Eye (tissue), 1 donor: ENCODE results near the gene SSH2.

Experiments used
- DNase-seq: peaks from one replicate; pipeline ENCODE4 v3.0.0-alpha.2; 2015

SSH2 gene

GRCh38 chr17:29771546-29771945 is 158.5 kb downstream of the SSH2 start:
- peak; percentile 48 for DNase-seq

- no peak for DNase-seq
Observed at GRCh38 chr17:29769225-29769624, 160.8 kb downstream of the SSH2 start.

GRCh38 chr17:29766796-29767327 is 163.2 kb downstream of the SSH2 start:
- no peak for DNase-seq

- no peak for DNase-seq
Observed at GRCh38 chr17:29764748-29765147, 165.3 kb downstream of the SSH2 start.

DNA sequence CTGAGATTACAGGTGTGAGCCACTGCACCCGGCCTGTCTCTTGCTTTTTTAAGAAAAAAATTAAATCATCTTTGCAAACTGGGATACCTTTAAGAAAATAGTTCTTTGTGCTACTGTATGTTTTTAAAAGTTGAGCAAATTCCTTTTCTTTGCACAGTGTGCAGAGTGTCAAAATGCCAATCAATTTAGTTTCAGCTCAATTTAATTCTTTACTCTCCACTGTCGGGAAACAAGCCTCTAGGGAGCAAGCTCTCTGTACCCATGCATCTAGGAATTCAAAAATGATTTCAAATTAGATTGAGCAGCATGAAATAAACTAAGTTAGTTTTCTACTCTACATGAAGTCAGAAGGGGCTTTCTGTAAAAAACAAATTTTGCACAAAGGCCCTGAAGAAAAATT is 165.8 kb downstream of the SSH2 start:
- no peak for DNase-seq

DNA sequence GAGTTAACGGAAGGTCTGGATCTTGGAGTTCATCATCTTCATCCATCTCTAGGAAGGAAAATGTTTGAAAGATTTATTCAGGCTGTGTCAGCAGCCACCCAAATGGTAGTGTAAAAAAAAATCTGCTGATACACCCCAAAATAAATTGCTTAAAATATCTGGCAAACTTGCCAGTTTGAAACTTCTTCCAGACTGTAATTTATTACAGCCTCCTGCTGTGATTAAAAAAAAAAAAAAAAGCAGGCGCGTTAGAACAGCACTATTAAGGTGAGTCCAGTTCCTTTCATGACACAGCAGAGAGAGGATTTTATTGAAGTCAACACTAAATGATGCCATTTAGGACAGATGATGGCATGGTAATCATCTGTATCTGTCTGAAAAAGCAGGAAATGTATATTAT is 166.8 kb downstream of the SSH2 start:
- DNase-seq: no peak

- DNase-seq: peak; percentile 84
Observed at GRCh38 chr17:29761040-29761761, 168.8 kb downstream of the SSH2 start.

- DNase-seq: no peak
Observed at GRCh38 chr17:29760279-29761039, 169.6 kb downstream of the SSH2 start.

DNA sequence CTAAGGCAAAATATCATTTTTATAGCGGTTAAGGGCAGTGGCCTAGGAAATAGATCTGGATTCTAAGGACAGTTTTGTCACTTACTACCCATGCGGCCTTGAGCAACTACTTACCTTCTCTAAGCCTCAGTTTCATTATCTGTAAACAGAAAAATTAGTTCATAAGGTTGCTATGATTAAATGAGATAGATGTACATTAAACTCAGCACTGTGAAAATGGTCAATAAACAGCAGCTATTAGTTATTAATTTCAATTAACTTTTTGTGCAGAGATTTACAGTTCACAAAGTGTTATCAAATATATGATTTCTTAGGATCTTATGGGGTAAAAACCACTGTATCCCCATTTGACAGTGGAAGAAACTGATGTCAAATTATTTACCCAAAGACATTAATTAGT is 171.8 kb downstream of the SSH2 start:
- no peak for DNase-seq

DNA sequence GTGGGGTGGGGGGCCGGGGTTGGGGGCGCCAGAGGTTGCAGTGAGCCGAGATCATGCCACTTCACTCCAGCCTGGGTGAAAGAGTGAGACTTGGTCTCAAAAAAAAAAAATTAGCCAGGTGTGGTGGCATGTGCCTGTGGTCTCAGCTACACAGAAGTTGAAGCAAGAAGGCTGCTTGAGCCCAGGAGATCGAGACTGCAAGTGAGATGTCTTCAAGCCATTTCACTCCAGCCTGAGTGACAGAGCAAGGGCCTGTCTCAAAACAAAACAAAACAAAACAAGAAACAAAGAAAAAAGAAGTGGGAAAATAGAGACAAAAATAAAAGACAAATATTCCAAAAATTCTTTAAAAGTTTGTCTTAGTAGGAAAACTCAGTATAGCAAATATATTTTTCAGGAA is 172.2 kb downstream of the SSH2 start:
- DNase-seq: no peak

DNA sequence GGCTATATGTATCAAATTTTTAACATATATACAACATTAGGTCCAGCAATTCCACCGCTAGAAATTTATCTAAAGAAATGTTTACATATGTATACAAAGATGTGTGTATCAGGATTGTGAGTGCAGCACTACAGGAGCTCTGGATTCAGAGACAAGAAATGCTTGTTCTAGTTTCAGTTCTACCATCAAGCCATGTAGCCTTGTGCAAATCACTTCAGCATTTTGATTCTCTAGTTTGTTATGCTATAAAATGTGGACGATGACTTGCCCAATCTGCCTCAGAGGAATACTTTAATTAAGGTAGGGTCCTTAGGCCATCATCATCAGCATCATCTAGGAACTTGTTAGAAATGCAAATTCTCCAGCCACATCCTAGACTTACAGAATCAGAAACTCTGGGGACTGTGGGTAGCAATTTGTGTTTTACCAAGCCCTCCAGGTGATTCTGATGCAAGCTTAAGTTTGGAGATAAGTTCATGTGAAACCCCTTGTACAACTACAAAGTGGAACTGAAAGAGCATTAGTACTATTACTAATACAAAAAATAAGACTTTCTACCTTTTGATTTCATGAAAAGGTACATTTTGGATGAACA is 176.1 kb downstream of the SSH2 start:
- no peak for DNase-seq

DNA sequence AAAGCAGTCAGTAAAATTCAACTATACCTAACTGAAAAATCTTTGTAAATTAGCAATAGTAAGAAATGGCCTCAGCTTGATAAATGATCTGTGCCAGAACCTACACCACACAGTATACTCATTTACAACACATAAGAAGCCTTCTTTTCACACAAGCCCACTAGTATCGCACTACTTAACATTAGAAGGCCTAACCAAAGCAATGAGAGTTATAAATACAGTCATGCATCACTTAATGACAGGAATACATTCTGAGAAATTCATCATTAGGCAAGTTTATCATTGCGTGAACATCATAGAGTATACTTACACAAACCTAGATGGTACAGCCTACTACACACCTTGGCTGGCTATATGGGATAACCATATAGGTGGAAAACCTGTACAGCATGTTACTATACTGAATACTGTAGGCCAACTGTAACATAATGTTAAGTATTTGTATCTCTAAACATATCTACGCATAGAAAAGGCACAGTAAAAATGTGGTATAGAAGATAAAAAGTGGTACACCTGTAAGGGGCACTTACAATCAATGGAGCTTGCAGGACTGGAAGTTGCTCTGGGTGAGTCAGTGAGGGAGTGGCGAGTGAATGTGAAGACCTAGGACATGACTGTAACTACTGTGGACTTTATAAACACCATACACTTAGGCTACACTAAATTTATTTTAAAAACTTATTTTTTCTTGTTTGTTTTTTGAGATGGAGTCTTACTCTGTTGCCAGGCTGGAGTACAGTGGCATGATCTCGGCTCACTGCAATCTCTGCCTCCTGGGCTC is 180.8 kb downstream of the SSH2 start:
- no peak for DNase-seq

DNA sequence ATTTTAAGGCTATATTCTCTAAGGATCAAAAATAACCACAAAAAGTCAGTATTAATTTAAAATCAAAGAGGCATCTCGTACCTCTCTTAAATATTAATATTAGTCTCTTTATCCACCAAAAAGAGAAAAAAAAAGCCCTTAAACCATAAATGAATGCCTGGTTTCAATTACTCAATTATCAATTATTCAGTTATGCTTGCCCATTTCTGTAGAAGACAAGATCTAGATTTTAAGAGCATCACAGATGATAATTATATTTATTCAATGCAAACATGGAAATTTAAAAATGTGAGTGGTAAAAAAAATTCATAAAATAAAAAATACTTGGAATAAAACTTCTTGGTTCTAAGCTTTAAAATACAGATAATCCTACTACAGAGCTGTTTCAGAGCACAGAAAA is 181.6 kb downstream of the SSH2 start:
- no peak for DNase-seq

DNA sequence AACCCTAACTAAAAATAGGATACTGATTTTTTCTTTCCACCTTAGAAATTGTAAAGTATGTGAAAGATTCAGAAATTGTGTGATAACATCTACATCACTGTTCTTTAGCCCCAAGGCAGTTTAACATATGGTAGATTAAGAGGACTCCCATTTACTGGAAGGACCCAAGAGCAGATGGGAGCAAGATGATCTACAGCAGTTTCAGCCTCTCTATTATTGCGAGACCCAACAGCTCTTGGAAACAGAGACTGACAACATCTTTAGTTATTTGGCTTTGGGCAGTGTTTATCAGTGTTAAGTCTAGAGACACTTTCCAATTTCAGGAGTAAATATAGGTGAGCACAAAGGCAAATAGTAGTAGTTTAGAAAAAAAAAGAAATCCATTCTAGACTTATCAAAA is 182.4 kb downstream of the SSH2 start:
- DNase-seq: no peak

- DNase-seq: no peak
Observed at GRCh38 chr17:29746669-29747068, 183.4 kb downstream of the SSH2 start.

- no peak for DNase-seq
Observed at GRCh38 chr17:29744121-29744520, 185.9 kb downstream of the SSH2 start.

DNA sequence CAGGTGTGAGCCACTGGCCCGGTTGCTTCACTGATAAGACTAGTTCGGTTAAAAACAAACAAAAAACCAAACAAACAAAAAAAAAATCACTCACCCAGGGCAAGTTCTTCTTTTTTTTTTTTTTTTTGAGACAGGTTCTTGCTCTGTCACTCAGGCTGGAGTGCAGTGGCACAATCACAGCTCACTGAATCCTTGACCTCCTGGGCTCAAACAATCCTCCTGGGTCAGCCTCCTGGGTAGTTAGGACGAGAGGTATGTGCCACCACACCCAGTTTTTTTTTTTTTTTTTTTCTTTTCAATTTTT is 187.9 kb downstream of the SSH2 start:
- DNase-seq: no peak

GRCh38 chr17:29740017-29740416 is 190.0 kb downstream of the SSH2 start:
- no peak for DNase-seq

GRCh38 chr17:29734640-29735039 is 195.4 kb downstream of the SSH2 start:
- DNase-seq: no peak

- no peak for DNase-seq
Observed at GRCh38 chr17:29733166-29733565, 196.9 kb downstream of the SSH2 start.

DNA sequence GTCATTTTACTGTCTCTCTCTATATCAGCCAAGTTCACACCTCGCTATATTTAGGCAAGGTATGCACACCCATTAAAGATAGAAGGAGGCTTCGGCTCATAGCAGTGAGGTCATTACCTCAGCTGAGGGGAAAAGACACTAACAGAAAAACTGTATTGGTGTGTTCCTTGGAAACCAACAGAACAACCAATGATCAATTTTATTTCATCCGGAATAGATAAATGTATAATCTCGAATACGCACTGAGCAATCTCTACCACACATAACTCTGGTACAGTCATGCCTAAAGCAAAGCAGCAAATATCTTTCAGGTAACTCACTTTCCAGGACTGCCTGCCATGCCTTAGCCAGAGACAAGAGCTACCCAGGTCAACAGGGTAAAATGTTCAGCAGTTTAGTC is 197.4 kb downstream of the SSH2 start:
- DNase-seq: no peak

- no peak for DNase-seq
Observed at GRCh38 chr17:29732209-29732608, 197.8 kb downstream of the SSH2 start.

DNA sequence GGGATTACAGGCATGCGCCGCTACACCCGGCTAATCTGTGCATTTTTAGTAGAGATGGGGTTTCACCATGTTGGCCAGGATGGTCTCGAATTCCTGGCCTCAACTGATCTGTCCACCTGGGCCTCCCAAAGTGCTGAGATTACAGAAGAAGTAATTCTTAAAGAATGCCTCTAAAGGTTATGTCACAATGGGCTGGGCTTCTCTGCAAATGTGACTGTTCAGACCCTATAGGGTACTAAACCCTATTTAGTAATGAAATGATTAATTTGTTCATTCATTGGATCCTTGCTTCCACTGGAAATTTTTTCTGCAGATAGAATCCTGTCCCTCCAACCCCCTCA is 198.5 kb downstream of the SSH2 start:
- no peak for DNase-seq

DNA sequence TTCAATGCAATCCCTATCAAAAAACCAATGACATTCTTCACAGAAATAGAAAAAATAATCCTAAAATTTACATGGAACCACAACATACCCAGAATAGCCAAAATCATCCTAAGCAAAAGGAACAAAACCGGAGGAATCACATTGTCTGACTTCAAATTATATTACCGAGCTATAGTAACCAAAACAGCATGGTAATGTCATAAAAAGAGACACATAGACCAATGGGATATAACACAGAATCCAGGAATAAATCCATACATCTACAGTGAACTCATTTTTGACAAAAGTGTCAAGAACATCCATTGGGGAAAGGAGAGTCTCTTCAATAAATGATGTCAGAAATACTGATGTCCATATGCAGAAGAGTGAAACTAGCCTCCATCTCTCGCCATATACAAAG is 201.5 kb downstream of the SSH2 start:
- DNase-seq: no peak
